SK-MEL-5 (cell line): ENCODE data around the gene VLDLR. TPM values are rescaled to one million over a fixed set of nuclear protein-coding genes. Genes with fewer than 3 reads are reported as not detected.

ENCODE experiments used
- DNase-seq: peaks from one replicate; pipeline ENCODE4 v3.0.0-alpha.2; 2016; ENCODE audit warnings: low read depth, low spot score
- in situ Hi-C: cut with HindIII; loops from 2 replicates; pipeline ENCODE4 v1.10.0; 2016; ENCODE audit warnings: low sequenced_read_pairs, high pct_unique_total_duplicates, low pct_unique_long_range_greater_than_20kb
- total RNA-seq: library from RNA; depleted of rRNA; stranded (reverse); fragments of >200 nt; shearing (Covaris generic); gene quantifications from 2 replicates; pipeline ENCODE4 v1.2.3, GENCODE V29; 2014

VLDLR gene
- total RNA-seq, 1 experiment from 2014 or later = 37.6 TPM

- in situ Hi-C loops = no loop called here
- no peak for DNase-seq
Observed at GRCh38 chr9:2640570-2640969, 19.0 kb downstream of the VLDLR start.

GRCh38 chr9:2641033-2641432 lies 19.4 kb downstream of the VLDLR start:
- in situ Hi-C loops = no loop called here

GRCh38 chr9:2642068-2642467 lies 20.5 kb downstream of the VLDLR start:
- no peak for DNase-seq
- in situ Hi-C loops = no loop called here

More at GRCh38 chr9:2641033-2641432, 19.4 kb downstream of the VLDLR start:
- no peak for DNase-seq

DNA sequence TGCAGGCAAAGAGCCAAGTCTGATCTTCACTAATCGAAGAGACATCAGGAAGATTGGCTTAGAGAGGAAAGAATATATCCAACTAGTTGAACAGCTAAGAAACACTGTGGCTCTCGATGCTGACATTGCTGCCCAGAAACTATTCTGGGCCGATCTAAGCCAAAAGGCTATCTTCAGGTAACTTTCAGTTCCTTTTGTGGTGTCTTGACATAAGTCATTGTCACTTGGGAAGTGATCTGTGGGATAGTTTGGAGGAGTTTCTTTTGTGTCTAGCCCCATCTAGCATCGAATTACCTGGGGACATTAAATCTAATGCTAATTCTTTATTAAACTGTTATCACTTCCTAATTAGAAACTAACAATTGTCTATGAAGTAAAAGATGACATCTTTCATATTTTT lies 24.0 kb downstream of the VLDLR start:
- DNase-seq = no peak
- in situ Hi-C loops = no loop called here

GRCh38 chr9:2655411-2655901 lies 33.9 kb downstream of the VLDLR start:
- peak; percentile 12 for DNase-seq
- in situ Hi-C loops = no loop called here

- in situ Hi-C loops = no loop called here
- no peak for DNase-seq
Observed at GRCh38 chr9:2657427-2657826, 35.8 kb downstream of the VLDLR start.

- in situ Hi-C loops = no loop called here
- peak; percentile 54 for DNase-seq
Observed at GRCh38 chr9:2662496-2662895, 40.9 kb downstream of the VLDLR start.

DNA sequence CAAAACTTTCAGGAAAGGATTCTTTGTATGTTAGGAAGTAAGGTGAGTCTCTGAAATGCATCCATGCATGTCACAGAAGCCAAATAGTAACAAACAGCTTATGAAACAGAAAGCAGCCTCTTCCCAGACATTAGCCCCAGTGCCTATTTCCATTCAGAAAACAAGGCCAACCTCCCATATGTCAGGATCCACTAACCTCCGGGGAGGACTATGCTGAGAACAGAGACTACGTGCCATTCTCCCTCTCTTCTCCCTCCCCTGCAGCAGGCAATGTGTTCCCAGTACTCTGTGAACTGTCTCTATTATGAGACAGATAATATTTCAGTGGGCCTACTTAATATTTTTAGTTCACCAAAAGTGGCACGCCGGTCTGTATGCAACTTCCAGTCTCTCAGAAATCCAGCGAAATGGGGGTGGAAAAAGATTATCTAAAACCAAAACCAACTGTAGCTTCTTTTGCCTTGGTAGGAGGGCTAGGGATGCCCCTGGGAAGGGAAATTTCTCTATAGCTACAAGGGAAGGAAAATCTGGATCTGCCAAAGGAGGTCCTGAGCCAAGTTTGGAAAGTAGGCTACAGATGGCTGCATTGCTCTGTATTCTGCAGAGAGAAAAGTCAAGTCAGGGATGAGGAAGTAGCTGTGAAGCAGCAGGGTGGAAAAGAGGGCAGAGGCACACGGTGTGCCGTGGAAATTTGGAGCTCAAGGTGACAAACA lies 42.0 kb downstream of the VLDLR start:
- in situ Hi-C loops = no loop called here
- no peak for DNase-seq

GRCh38 chr9:2664174-2665065 lies 42.8 kb downstream of the VLDLR start:
- in situ Hi-C loops = no loop called here
- DNase-seq = no peak

DNA sequence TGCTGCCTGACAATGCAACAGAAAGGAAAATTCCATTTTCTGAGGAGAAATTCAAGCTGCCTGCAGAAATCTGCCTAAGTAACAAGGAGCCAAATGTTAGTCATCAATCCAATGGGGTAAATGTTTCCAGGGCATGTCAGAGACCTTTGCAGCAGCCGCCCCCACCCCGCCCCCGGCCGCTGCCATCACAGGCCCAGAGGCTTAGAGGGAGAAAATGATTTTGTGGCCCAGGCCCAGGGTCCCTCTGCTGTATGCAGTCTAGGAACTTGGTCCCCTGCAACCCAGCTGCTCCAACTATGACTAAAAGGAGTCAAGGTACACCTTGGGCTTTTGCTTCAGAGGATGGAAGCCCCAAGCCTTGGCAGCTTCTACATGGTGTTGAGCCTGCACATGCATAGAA lies 45.0 kb downstream of the VLDLR start:
- in situ Hi-C loops = no loop called here
- DNase-seq = no peak

DNA sequence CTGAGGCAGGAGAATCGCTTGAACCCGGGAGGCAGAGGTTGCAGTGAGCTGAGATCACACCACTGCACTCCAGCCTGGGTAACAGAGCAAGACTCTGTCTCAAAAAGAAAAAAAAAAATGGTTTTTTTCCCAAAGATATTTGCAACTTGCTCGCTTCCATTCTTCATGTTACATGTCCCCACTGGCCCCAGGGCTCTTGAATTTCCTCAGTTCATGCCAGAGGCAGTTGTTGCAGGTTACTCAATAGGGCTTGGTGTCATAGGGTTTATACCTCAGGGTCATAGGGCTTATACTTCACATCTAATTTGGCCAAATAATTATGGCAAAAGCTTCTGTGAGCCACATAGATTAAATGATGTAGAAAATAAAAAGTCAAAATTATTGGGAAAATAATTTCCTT lies 51.6 kb downstream of the VLDLR start:
- in situ Hi-C loops = no loop called here
- no peak for DNase-seq

GRCh38 chr9:2674141-2674824 lies 52.7 kb downstream of the VLDLR start:
- in situ Hi-C loops = no loop called here
- DNase-seq = no peak

- DNase-seq = no peak
- in situ Hi-C loops = no loop called here
Observed at GRCh38 chr9:2675834-2676233, 54.2 kb downstream of the VLDLR start.

- in situ Hi-C loops = no loop called here
- no peak for DNase-seq
Observed at GRCh38 chr9:2676466-2676865, 54.9 kb downstream of the VLDLR start.

DNA sequence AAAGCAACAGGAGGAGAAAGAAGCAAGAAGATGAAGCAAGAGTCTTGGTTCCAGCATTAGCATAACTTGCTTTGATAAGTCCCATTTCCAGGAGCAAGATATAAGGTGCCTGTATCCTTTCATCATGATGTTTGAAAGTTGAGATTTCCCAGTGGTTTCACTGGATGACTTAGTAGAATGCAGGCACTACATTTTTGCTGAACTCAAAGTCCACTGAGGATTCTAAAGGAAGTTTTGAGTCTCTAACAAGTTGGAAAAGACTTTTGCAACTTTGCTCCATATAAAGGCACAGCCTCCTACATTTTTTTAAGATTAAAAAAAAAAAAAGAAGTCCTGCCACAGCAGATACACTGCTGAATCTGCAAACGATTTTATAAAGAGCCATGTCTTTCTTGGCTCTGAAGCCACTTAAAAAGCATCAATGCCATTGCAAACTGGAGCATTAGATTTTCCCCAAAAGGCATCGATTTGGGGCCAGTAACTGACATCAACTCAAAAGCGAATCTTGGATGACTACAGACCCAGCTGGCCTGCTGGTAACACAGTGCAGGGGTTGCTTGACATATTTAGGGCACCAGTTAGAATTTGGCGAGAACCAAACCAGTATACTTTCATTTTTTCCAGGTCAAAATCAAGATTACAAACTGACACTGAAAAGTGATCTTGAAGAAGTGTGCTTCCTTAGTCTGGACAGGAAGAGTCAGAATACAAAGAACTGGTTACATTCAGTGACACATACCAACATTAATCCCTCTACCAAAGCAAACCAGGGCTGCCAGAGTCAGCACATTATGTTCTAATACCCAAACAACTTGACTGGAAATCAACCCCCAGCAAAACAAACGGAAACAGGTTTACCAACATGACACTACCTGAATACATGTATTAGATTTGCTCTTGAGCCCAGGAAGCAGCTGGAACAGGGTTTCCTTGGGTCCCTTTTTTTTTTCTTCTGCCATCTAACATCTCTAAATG lies 56.6 kb downstream of the VLDLR start:
- no peak for DNase-seq
- in situ Hi-C loops = no loop called here

- no peak for DNase-seq
- in situ Hi-C loops = no loop called here
Observed at GRCh38 chr9:2679011-2679410, 57.4 kb downstream of the VLDLR start.

DNA sequence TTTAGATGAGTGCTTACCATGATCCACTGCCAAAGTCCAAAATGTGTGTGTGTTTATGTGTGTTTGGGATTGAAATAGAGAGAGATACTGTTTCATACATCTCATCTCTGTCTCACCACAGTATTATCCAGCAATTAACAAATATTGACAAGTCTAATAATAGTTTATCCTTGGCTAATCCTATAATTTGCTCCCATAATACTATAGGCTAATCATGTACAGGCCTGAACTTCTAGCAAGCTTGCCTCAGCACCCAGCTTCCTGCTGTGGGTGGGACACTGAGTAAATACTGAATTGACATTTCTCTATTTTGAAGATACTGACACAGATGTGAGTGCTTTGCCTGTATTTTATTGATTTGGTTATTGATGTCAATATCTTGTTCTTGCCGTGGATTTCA lies 60.4 kb downstream of the VLDLR start:
- in situ Hi-C loops = no loop called here
- no peak for DNase-seq
